H1 (cell line): Measurements from ENCODE around the gene IL17RD. TPM values are rescaled to one million over a fixed set of nuclear protein-coding genes. Genes with fewer than 3 reads are reported as not detected.

Experiments used
- BACH1 ChIP-seq: IDR thresholded peaks from 2 replicates; pipeline ENCODE4 v1.6.1; 2012; ENCODE audit warnings: low read length, improper control_type of control experiment
- BCL11A ChIP-seq, 2 experiments: IDR thresholded peaks; one replicate each; pipeline ENCODE4 v1.6.1; 2011; ENCODE audit warnings: low read depth in 2 of 2, low read length in 2 of 2, mild to moderate bottlenecking in 2 of 2
- BRCA1 ChIP-seq: IDR thresholded peaks from 2 replicates; pipeline ENCODE4 v1.6.1; 2012; ENCODE audit warnings: low read depth, low read length, improper control_type of control experiment
- CHD1 ChIP-seq: IDR thresholded peaks from 2 replicates; pipeline ENCODE4 v1.6.1; 2012; ENCODE audit warnings: low read depth, low read length, improper control_type of control experiment
- KDM5A ChIP-seq: fragments of 200-600 bp; IDR thresholded peaks from 2 replicates; pipeline ENCODE4 v1.7.1; 2012; ENCODE audit warnings: mild to moderate bottlenecking, low read length, inconsistent platforms, mixed read lengths
- NANOG ChIP-seq: IDR thresholded peaks from 2 replicates; pipeline ENCODE4 v1.6.1; 2011; ENCODE audit warnings: low read length, low read depth, mild to moderate bottlenecking, inconsistent platforms; ENCODE audit not compliant: insufficient read depth, poor library complexity, severe bottlenecking
- SIRT6 ChIP-seq: IDR thresholded peaks from one replicate; pipeline ENCODE4 v1.7.1; 2012; ENCODE audit warnings: low read length, inconsistent platforms
- TBP ChIP-seq: IDR thresholded peaks from 2 replicates; pipeline ENCODE4 v1.6.1; 2011; ENCODE audit warnings: low read depth, low read length, improper control_type of control experiment
- polyA plus RNA-seq, 7 experiments: library from polyadenylated mRNA; depleted of rRNA in 3 of 7; stranded (reverse) in 5 of 7; unstranded in 2 of 7; fragments of >200 nt in 5 of 7; fragments of 200-250 nt in 2 of 7; gene quantifications; 1 replicate in 5 of 7; 2 replicates in 1 of 7; 4 replicates in 1 of 7; pipeline versions ENCODE4 v1.2.1 to v1.2.3, GENCODE V29; 2011 to 2013; ENCODE audit warnings: missing spikeins in 2 of 7, mixed read lengths in 2 of 7
- total RNA-seq: library from RNA; stranded (reverse); fragmentation: NEBNext Ultra II Directional; extraction: Animal tissue kit (Norgen Biotek cat#: 25700); gene quantifications from 2 replicates; pipeline ENCODE4 v1.2.1, GENCODE V29; 2021

IL17RD gene
- total and polyA plus RNA-seq, 2 of the 8 experiments (the other 6 are each of a cell fraction or from before 2014, with no cell fraction given): 10.9 to 48.9 TPM

DNA sequence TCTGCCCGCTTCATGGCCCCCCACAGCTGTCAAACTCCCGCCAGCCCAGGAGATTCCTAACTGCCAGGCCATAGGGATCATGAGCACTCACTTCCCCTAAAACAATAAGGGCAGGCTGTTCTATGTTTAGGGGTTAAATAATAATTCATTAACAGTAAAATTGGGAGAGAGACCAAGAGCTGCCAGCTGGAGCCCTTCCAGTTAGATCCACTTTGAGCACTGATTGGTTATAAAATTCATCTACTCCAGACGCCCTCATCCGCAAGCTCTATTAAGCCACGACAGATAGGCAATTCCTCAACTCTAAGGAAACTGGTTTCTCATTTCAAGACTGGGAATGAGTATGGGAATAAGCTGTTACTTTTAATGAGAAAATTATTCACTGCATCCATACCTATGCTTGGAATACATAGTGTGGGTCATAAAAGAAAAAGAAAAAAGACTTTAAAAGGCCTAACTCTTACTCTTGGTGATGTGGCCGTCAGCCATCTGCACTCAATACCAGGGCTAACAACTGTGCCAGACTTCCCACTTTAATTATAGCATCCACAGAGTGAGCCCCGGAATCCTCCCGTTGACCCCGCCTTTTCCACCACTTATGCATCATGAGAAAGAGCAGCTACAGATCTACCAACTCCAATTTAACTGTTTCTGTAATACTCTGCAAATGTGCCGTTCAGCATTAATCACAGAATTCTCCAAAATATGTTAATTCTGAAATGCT lies 44.5 kb downstream of the IL17RD start (continued):
- TF ChIP-seq NANOG: no peak
- no peak for TF ChIP-seq SIRT6
- TF ChIP-seq BACH1: no peak
- no peak for TF ChIP-seq BCL11A (IDR thresholded peaks at IDR 0.05; ENCODE audit: low read depth in 2 of 2, low read length in 2 of 2)
- no peak for TF ChIP-seq BRCA1
- TF ChIP-seq KDM5A: no peak
- TF ChIP-seq TBP: no peak
- TF ChIP-seq CHD1: no peak
- TF ChIP-seq, all 59 proteins: peak for 0
